Muscle of leg (tissue), 11 donors: ENCODE results near the gene MAP1S. TPM values are rescaled to one million over a fixed set of nuclear protein-coding genes. Genes with fewer than 3 reads are reported as not detected.
A peak's percentile ranks its signal among the peaks of the same experiment; 100 is the strongest.

Experiments
- DNase-seq: peaks from one replicate; pipeline ENCODE4 v3.0.0; 2013
- H3K27ac ChIP-seq: one replicate; pipeline ENCODE4 v1.5.1; 2013; ENCODE audit warnings: mild to moderate bottlenecking, low read length, control low read depth
- H3K27me3 ChIP-seq: one replicate; pipeline ENCODE4 v1.6.1; 2013; ENCODE audit warnings: low read length; ENCODE audit not compliant: control insufficient read depth, insufficient read depth
- H3K36me3 ChIP-seq: one replicate; pipeline ENCODE4 v1.6.1; 2013; ENCODE audit warnings: low read length; ENCODE audit not compliant: control insufficient read depth, insufficient read depth
- H3K4me1 ChIP-seq: one replicate; pipeline ENCODE4 v1.6.1; 2013; ENCODE audit warnings: low read length; ENCODE audit not compliant: control insufficient read depth, insufficient read depth
- H3K4me3 ChIP-seq: one replicate; pipeline ENCODE4 v1.5.1; 2013; ENCODE audit warnings: low read length, control low read depth
- H3K9me3 ChIP-seq: replicated peaks from 2 replicates; pipeline ENCODE4 v1.6.1; 2013; ENCODE audit warnings: low read depth, low read length; ENCODE audit not compliant: control insufficient read depth
- WGBS: methylation state at CpG from one replicate; pipeline ENCODE4 v1.1.5; 2013; ENCODE audit warnings: missing lambda C conversion rate; ENCODE audit not compliant: insufficient coverage; 5-methylcytosine and 5-hydroxymethylcytosine counted together
- polyA plus RNA-seq, 8 donors: library from polyadenylated mRNA; unstranded; fragments of 120-200 nt; gene quantifications; one replicate each; pipeline versions ENCODE4 v1.2.1 to v1.2.3, GENCODE V29; 2013; ENCODE audit warnings: inconsistent platforms in 1 of 8, low replicate concordance in 1 of 8; ENCODE audit not compliant: insufficient read length in 8 of 8, insufficient read depth in 1 of 8
- total RNA-seq: library from RNA; stranded (reverse); fragments of 120-200 nt; gene quantifications from one replicate; pipeline ENCODE4 v1.2.4, GENCODE V29; 2013

MAP1S gene
- total and polyA plus RNA-seq, 9 donors = 14.1 to 51.6 (median 33.7) TPM

GRCh38 chr19:17688853-17689595 is 30.3 kb upstream of the MAP1S start:
- 60% methylated on average over 7 of the region's 10 CpGs for WGBS
- Histone ChIP-seq H3K27ac (no peak overlapping the region), H3K9me3 (no peaks in the 10 kb centered on the region), H3K27me3 (peaks cover 41% of the 10 kb centered on the region), H3K4me3 (no peak overlapping the region), H3K36me3 (no peaks in the 10 kb centered on the region), H3K4me1 (peaks cover 11% of the 10 kb centered on the region)
- no peak for DNase-seq

- 61% methylated on average over 2 of the region's 4 CpGs for WGBS
- H3K4me1 ChIP-seq = peaks cover 8% of the 10 kb centered on the region
- H3K4me3 ChIP-seq = no peak overlapping the region
- H3K27ac ChIP-seq = no peak overlapping the region
- peaks cover 17% of the 10 kb centered on the region for H3K27me3 ChIP-seq
- H3K9me3 ChIP-seq = no peaks in the 10 kb centered on the region
- H3K36me3 ChIP-seq = no peaks in the 10 kb centered on the region
- no peak for DNase-seq
These were observed 26.7 kb upstream of the MAP1S start for GRCh38 chr19:17692566-17692965.

- WGBS = no CpG with 5 or more reads among the region's 2 CpGs
- no peaks in the 10 kb centered on the region for H3K9me3 ChIP-seq
- H3K27me3 ChIP-seq = peaks cover 2% of the 10 kb centered on the region
- no peaks in the 10 kb centered on the region for H3K36me3 ChIP-seq
- H3K4me1 ChIP-seq = no peaks in the 10 kb centered on the region
- DNase-seq = no peak
- no peak overlapping the region for H3K4me3 ChIP-seq
- H3K27ac ChIP-seq = no peak overlapping the region
These were observed 24.1 kb upstream of the MAP1S start for GRCh38 chr19:17695198-17695597.

- 20% methylated on average over 4 of the region's 11 CpGs for WGBS
These were observed 15.3 kb upstream of the MAP1S start for GRCh38 chr19:17703824-17704463.

GRCh38 chr19:17706750-17707181 is 12.5 kb upstream of the MAP1S start:
- H3K4me3 ChIP-seq = no peak overlapping the region
- no peaks in the 10 kb centered on the region for H3K27me3 ChIP-seq
- DNase-seq = no peak
- H3K4me1 ChIP-seq = no peaks in the 10 kb centered on the region
- 4% methylated on average over 14 of the region's 17 CpGs for WGBS
- no peaks in the 10 kb centered on the region for H3K36me3 ChIP-seq
- H3K27ac ChIP-seq = no peak overlapping the region
- no peaks in the 10 kb centered on the region for H3K9me3 ChIP-seq

More at GRCh38 chr19:17703824-17704463, 15.3 kb upstream of the MAP1S start:
- H3K4me1 ChIP-seq = no peaks in the 10 kb centered on the region
- H3K9me3 ChIP-seq = no peaks in the 10 kb centered on the region
- no peak overlapping the region for H3K27ac ChIP-seq
- H3K27me3 ChIP-seq = no peaks in the 10 kb centered on the region
- H3K36me3 ChIP-seq = no peaks in the 10 kb centered on the region
- DNase-seq = peak; percentile 17
- H3K4me3 ChIP-seq = no peak overlapping the region

GRCh38 chr19:17711851-17712250 is 7.4 kb upstream of the MAP1S start:
- Histone ChIP-seq H3K27me3 (no peaks in the 10 kb centered on the region), H3K9me3 (no peaks in the 10 kb centered on the region), H3K27ac (no peak overlapping the region), H3K36me3 (no peaks in the 10 kb centered on the region), H3K4me1 (no peaks in the 10 kb centered on the region), H3K4me3 (no peak overlapping the region)
- DNase-seq = no peak
- WGBS = 62% methylated on average over 2 of the region's 6 CpGs

- peaks cover 25% of the 10 kb centered on the region for H3K4me1 ChIP-seq
- no peaks in the 10 kb centered on the region for H3K9me3 ChIP-seq
- no peak for DNase-seq
- H3K27ac ChIP-seq = no peak overlapping the region
- H3K27me3 ChIP-seq = no peaks in the 10 kb centered on the region
- no peak overlapping the region for H3K4me3 ChIP-seq
- 40% methylated on average over 2 of the region's 4 CpGs for WGBS
- H3K36me3 ChIP-seq = no peaks in the 10 kb centered on the region
These were observed 2.9 kb upstream of the MAP1S start for GRCh38 chr19:17716309-17716929.

GRCh38 chr19:17718550-17718946 is 732 bp upstream of the MAP1S start:
- peaks cover 33% of the 10 kb centered on the region for H3K4me1 ChIP-seq
- H3K4me3 ChIP-seq = no peak overlapping the region
- peaks cover 13% of the 10 kb centered on the region for H3K36me3 ChIP-seq
- H3K27ac ChIP-seq = no peak overlapping the region
- H3K9me3 ChIP-seq = no peaks in the 10 kb centered on the region
- no peak for DNase-seq
- WGBS = 89% methylated on average over 1 of the region's 4 CpGs
- no peaks in the 10 kb centered on the region for H3K27me3 ChIP-seq

- no peaks in the 10 kb centered on the region for H3K9me3 ChIP-seq
- H3K4me3 ChIP-seq = peak overlapping the region; percentile 92
- H3K27ac ChIP-seq = peak overlapping the region; percentile 20
- H3K4me1 ChIP-seq = peaks cover 40% of the 10 kb centered on the region
- H3K36me3 ChIP-seq = peaks cover 25% of the 10 kb centered on the region
- peak; percentile 20 for DNase-seq
- no peaks in the 10 kb centered on the region for H3K27me3 ChIP-seq
- WGBS = 4% methylated on average over 29 of the region's 38 CpGs
These were observed 585 bp downstream of the MAP1S start for GRCh38 chr19:17719730-17720400.

- Histone ChIP-seq H3K9me3 (no peaks in the 10 kb centered on the region), H3K4me1 (peaks cover 40% of the 10 kb centered on the region), H3K27me3 (no peaks in the 10 kb centered on the region), H3K27ac (peak overlapping the region; percentile 20), H3K36me3 (peaks cover 31% of the 10 kb centered on the region), H3K4me3 (peak overlapping the region; percentile 92)
- WGBS = 15% methylated on average over 7 of the region's 7 CpGs
- DNase-seq = peak; percentile 32
These were observed 1.2 kb downstream of the MAP1S start for GRCh38 chr19:17720440-17720839.
